ENCODE measurements around the gene ACOT8.
"Not testable (repeated sequence)": the region's sequence is repeated elsewhere in the genome, so short reads cannot be mapped to it uniquely, and the experiment has no call there.

Gene ACOT8

GRCh38 chr20:45857114-45857881 is at the start of gene ACOT8, which contains the start of gene ZSWIM3:
Gene ACOT8 (minus strand): TSS chr20:45857392. CDS start chr20:45857315, 77 bp downstream.
Gene ZSWIM3 (plus strand): TSS chr20:45857614. CDS start chr20:45857826, 212 bp downstream.
- peak; percentile 99 for DNase-seq (ENCODE audit: extremely low spot score)
- TF ChIP-seq PKNOX1 (IDR thresholded peaks at IDR 0.05) (peak; percentile 100), SUZ12 (IDR thresholded peaks at IDR 0.05) (no peak), HDGF (IDR thresholded peaks at IDR 0.05; ENCODE audit: borderline replicate concordance) (0 out of 2 replicates have a peak, but pooled peaks have one; percentile 32), SP1 (IDR thresholded peaks at IDR 0.05) (no peak), CTBP1 (IDR thresholded peaks at IDR 0.05; ENCODE audit: borderline replicate concordance) (no peak), FOXM1 (IDR thresholded peaks at IDR 0.05; ENCODE audit: borderline replicate concordance) (0 out of 2 replicates have a peak, but pooled peaks have one; percentile 23), TARDBP (IDR thresholded peaks at IDR 0.05) (no peak), FOXK2 (IDR thresholded peaks at IDR 0.05) (no peak), L3MBTL2 (conservative IDR thresholded peaks at IDR 0.05) (peak; percentile 48), LEF1 (IDR thresholded peaks at IDR 0.05; ENCODE audit: borderline replicate concordance) (0 out of 2 replicates have a peak, but pooled peaks have one; percentile 35), ARNT (IDR thresholded peaks at IDR 0.05) (no peak), NFRKB (IDR thresholded peaks at IDR 0.05) (no peak), ELF4 (IDR thresholded peaks at IDR 0.05) (peak; percentile 84)
- ChIA-PET POLR2A (interaction anchor here (0.8 to 2.9 kb wide), 13 partner anchors 13 to 77 kb away, joined by 3 to 9 read pairs (median 5); partner anchors contain the start of genes PCIF1, SNX21, UBE2C and ZSWIM1), CTCF (no interaction called here)

GRCh38 chr20:45905505-45906079 is 48.4 kb upstream of the ACOT8 start:
- ChIA-PET CTCF (no interaction called here), POLR2A (interaction anchor here (0.7 to 3.0 kb wide), 10 partner anchors 14 to 72 kb away, joined by 3 to 16 read pairs (median 4); partner anchors contain the start of genes CTSA, SNX21 and ZSWIM1)
- DNase-seq (ENCODE audit: extremely low spot score) = no peak

GRCh38 chr20:45904583-45905504 is 47.7 kb upstream of the ACOT8 start:
- POLR2A ChIA-PET = interaction anchor here (0.7 to 3.0 kb wide), 10 partner anchors 13 to 71 kb away, joined by 3 to 16 read pairs (median 4); partner anchors contain the start of genes CTSA, SNX21 and ZSWIM1
- no peak for DNase-seq (ENCODE audit: extremely low spot score)
- CTCF ChIA-PET = no interaction called here
- TF ChIP-seq SP1 (IDR thresholded peaks at IDR 0.05) (no peak), TARDBP (IDR thresholded peaks at IDR 0.05) (no peak), SUZ12 (IDR thresholded peaks at IDR 0.05) (no peak), FOXM1 (IDR thresholded peaks at IDR 0.05; ENCODE audit: borderline replicate concordance) (no peak), FOXA1 (IDR thresholded peaks at IDR 0.05) (no peak), L3MBTL2 (conservative IDR thresholded peaks at IDR 0.05) (no peak), FOXK2 (IDR thresholded peaks at IDR 0.05) (no peak), HDGF (IDR thresholded peaks at IDR 0.05; ENCODE audit: borderline replicate concordance) (no peak), ARNT (IDR thresholded peaks at IDR 0.05) (no peak), PKNOX1 (IDR thresholded peaks at IDR 0.05) (no peak), ELF4 (IDR thresholded peaks at IDR 0.05) (no peak), BHLHE40 (IDR thresholded peaks at IDR 0.05; ENCODE audit: borderline replicate concordance) (no peak)

More at GRCh38 chr20:45905505-45906079, 48.4 kb upstream of the ACOT8 start:
- TF ChIP-seq LEF1 (IDR thresholded peaks at IDR 0.05; ENCODE audit: borderline replicate concordance) (no peak), ARNT (IDR thresholded peaks at IDR 0.05) (no peak), FOXK2 (IDR thresholded peaks at IDR 0.05) (no peak), HDGF (IDR thresholded peaks at IDR 0.05; ENCODE audit: borderline replicate concordance) (no peak), FOXM1 (IDR thresholded peaks at IDR 0.05; ENCODE audit: borderline replicate concordance) (no peak), SUZ12 (IDR thresholded peaks at IDR 0.05) (no peak), L3MBTL2 (conservative IDR thresholded peaks at IDR 0.05) (no peak), BHLHE40 (IDR thresholded peaks at IDR 0.05; ENCODE audit: borderline replicate concordance) (no peak), TARDBP (IDR thresholded peaks at IDR 0.05) (no peak), ZNF384 (IDR thresholded peaks at IDR 0.05) (no peak), ELF4 (IDR thresholded peaks at IDR 0.05) (no peak), SP1 (IDR thresholded peaks at IDR 0.05) (no peak), PKNOX1 (IDR thresholded peaks at IDR 0.05) (no peak)

- ChIA-PET CTCF (no interaction called here), POLR2A (interaction anchor here (1.8 kb wide), 1 partner anchor 32 kb away, joined by 3 read pairs; no protein-coding TSS in a partner anchor)
- DNase-seq (ENCODE audit: extremely low spot score) = no peak
- TF ChIP-seq SP1 (IDR thresholded peaks at IDR 0.05) = no peak
- TF ChIP-seq NFRKB (IDR thresholded peaks at IDR 0.05) = no peak
- no peak for TF ChIP-seq FOXM1 (IDR thresholded peaks at IDR 0.05; ENCODE audit: borderline replicate concordance)
- no peak for TF ChIP-seq ZNF384 (IDR thresholded peaks at IDR 0.05)
- no peak for TF ChIP-seq SUZ12 (IDR thresholded peaks at IDR 0.05)
- TF ChIP-seq FOXK2 (IDR thresholded peaks at IDR 0.05) = no peak
- TF ChIP-seq HDGF (IDR thresholded peaks at IDR 0.05; ENCODE audit: borderline replicate concordance) = no peak
- no peak for TF ChIP-seq FOXA1 (IDR thresholded peaks at IDR 0.05)
- no peak for TF ChIP-seq BHLHE40 (IDR thresholded peaks at IDR 0.05; ENCODE audit: borderline replicate concordance)
- TF ChIP-seq ELF4 (IDR thresholded peaks at IDR 0.05) = no peak
- TF ChIP-seq PKNOX1 (IDR thresholded peaks at IDR 0.05) = no peak
Measured at GRCh38 chr20:45902199-45902701, 45.1 kb upstream of the ACOT8 start.

- POLR2A ChIA-PET = interaction anchor here (1.8 kb wide), 1 partner anchor 33 kb away, joined by 3 read pairs; no protein-coding TSS in a partner anchor
- DNase-seq (ENCODE audit: extremely low spot score); CTCF ChIA-PET: not testable (repeated sequence)
Measured at GRCh38 chr20:45901332-45901731, 44.1 kb upstream of the ACOT8 start.
